GM19238 (cell line): ENCODE data around the gene SIGLECL1.

Source experiments
- DNase-seq: peaks from one replicate; pipeline ENCODE4 v3.0.0; 2011; ENCODE audit warnings: low spot score; ENCODE audit not compliant: insufficient read length

SIGLECL1 gene

GRCh38 chr19:51295382-51296126 is 44.7 kb downstream of the SIGLECL1 start:
- DNase-seq: no peak

GRCh38 chr19:51296336-51297093 is 45.6 kb downstream of the SIGLECL1 start:
- DNase-seq: no peak

GRCh38 chr19:51297406-51297805 is 46.5 kb downstream of the SIGLECL1 start:
- no peak for DNase-seq

GRCh38 chr19:51301266-51301665 is 50.4 kb downstream of the SIGLECL1 start:
- DNase-seq: no peak

- no peak for DNase-seq
Observed at GRCh38 chr19:51305479-51305878, 54.6 kb downstream of the SIGLECL1 start.

- no peak for DNase-seq
Observed at GRCh38 chr19:51311351-51312257, 60.7 kb downstream of the SIGLECL1 start, which contains the start of gene IGLON5. TSS of gene IGLON5 (plus strand) at chr19:51311644. CDS start at chr19:51311848, 204 bp downstream.

GRCh38 chr19:51316688-51317087 is 65.8 kb downstream of the SIGLECL1 start:
- DNase-seq: no peak

GRCh38 chr19:51317376-51317775 is 66.5 kb downstream of the SIGLECL1 start:
- no peak for DNase-seq

GRCh38 chr19:51317968-51318367 is 67.1 kb downstream of the SIGLECL1 start:
- no peak for DNase-seq
